ENCODE data around the gene KTN1.

Gene KTN1

DNA sequence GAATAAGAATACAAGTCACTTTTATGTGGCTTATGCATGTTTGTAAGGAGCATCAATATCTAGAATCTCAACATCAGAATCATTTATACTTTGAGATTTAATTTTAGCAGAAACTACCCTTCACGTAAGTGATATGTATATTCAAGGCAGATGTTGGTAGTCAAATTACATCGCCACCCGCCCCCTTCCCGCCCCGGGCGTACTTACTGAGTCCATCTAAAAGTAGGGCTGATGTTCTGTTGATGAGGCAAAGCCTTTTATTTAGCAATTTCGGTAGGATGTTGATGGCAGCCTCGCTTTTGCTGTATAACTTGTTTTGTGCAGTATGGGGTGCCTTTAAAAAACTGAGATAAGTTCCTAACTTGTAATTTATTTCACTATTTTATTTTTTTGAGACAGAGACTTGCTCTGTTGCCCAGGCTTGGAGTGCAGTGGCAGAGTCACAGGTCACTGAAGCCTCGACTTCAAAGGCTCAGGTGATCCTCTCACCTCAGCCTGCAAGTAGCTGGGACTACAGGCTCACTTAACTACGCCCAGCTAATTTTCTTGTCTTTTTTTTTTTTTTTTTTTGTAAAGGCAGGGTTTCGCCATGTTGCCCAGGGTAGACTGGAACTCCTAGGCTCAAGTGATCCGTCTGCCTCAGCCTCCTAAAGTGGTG lies 30.8 kb downstream of the KTN1 start:
- no peak for DNase-seq (ENCODE audit: low read depth in 3 of 3)

DNA sequence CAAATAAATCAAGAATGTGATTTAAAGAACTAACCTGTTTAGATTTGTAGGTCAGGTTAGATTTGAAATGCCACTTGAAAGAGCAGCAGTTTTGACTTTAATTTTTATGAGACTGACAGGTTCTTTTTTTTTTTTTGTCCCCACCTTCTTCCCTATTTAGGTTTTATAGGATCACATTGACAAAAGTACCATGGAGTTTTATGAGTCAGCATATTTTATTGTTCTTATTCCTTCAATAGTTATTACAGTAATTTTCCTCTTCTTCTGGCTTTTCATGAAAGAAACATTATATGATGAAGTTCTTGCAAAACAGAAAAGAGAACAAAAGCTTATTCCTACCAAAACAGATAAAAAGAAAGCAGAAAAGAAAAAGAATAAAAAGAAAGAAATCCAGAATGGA lies 31.9 kb downstream of the KTN1 start:
- DNase-seq (ENCODE audit: low read depth in 3 of 3) = no peak

DNA sequence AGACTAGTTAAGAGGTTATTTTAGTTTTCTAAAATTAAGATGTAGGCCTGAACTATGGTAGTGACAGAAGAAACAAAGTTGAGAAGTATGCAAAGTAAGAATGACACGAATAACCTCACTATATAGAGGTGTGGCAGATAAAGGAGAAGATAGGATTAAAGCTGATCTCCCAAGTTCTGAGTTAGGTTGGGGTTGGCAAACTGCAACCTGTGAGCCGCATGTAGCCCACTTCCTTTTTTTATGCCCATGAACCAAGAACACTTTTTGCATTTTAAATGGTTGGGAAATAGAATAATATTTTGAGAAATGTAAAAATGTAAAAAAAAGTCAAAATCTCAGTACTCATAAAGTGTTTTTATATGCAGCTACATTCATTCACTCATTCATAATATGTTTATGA lies 34.3 kb downstream of the KTN1 start:
- DNase-seq (ENCODE audit: low read depth in 3 of 3) = no peak

DNA sequence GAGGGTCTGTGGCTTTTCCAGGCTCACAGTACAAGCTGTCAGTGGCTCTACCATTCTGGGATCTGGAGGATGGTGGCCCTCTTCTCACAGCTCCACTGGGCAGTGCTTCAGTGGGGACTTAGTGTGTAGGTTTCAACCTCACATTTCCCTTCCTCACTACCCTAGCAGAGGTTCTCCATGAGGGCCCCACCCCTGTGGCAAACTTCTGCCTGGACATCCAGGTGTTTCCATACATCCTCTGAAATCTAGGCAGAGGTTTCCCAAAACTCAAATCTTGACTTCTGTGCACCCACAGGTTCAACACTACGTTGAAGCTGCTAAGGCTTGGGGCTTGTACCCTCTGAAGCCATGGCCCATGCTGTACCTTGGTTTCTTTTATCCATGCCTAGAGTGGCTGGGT lies 40.3 kb downstream of the KTN1 start:
- no peak for DNase-seq (ENCODE audit: low read depth in 3 of 3)

DNA sequence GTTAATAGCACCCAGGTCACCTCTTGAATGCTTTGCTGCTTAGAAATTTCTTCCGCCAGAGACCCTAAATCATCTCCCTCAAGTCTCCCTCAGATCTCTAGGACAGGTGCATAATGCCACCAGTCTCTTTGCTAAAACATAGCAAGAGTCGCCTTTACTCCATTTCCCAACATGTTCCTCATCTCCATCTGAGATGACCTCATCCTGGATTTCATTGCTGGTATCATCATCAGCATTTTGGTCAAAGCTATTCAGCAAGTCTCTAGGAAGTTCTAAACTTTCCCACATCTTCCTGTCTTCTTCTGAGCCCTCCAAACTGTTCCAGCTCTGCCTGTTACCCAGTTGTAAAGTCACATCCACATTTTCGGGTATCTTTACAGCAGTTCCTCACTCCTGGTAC lies 41.0 kb downstream of the KTN1 start:
- DNase-seq (ENCODE audit: low read depth in 3 of 3) = no peak

DNA sequence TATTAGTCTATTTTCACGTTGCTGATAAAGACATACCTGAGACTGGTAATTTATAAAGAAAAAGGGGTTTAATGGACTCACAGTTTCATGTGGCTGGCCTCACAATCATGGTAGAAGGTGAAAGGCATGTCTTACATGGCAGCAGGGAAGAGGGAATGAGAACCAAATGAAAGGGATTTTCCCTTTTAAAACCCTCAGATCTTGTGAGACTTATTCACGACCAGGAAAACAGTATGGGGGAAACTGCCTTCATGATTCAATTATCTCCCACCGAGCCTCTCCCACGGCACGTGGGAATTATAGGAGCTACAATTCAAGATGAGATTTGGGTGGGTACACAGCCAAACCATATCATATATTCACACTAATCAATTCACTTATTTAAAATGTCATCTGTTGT lies 41.4 kb downstream of the KTN1 start:
- no peak for DNase-seq (ENCODE audit: low read depth in 3 of 3)

DNA sequence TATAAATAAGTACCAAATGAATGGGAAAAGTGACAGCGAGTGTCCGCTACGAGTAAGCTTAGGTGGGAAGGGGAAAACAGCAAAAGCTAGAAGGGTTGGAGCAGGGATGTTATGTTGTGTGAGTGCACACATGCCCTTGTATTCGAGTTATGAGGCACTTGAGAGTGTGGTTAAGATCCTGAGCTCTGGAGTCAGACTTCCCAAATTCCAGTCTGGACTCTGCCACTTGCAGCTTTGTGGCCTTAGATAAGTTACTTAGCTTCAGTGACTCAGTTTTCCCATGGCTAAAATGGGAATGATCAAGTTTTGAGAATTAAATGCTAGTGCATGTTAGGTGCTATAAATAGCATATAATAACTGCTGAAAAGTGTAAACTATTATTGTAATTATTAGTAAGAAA lies 44.9 kb downstream of the KTN1 start:
- no peak for DNase-seq (ENCODE audit: low read depth in 3 of 3)

DNA sequence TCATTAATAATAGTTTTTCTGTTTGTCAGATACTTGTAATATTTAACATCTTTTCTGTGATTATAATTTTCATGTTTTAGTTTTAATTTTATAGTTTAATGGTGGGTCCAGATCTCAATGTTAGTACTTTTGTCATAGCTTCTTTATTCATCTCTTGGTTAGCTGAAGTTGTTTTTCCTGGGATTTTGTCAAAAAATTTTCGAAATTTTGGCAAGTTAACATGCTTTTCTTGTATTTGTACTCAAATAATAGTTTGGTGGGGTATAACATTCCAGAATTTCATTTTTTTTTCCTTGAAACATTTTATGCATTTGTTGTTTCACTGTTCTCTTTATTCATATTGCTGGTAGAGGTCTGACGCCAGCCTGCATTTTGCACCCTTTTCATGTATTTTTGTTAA lies 45.5 kb downstream of the KTN1 start:
- DNase-seq (ENCODE audit: low read depth in 3 of 3) = no peak

DNA sequence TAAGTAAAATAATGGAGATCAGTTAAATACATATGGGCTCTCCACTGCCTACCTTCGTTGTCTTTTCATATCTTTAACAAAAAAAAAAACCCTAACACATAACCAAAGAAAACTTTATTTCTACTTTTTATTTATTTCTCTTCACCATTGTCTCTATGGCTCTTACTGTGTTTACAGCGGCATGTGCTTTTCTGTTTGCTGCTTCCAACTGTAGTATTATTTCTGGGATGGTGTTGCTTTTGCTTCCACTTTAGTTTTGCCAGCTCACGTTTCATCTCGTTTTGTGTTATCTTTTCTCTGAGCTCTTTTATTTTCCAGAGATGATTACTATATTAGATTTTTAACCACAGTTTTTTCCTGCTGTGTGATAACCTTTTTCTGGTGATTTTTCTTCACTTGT lies 46.1 kb downstream of the KTN1 start:
- no peak for DNase-seq (ENCODE audit: low read depth in 3 of 3)

DNA sequence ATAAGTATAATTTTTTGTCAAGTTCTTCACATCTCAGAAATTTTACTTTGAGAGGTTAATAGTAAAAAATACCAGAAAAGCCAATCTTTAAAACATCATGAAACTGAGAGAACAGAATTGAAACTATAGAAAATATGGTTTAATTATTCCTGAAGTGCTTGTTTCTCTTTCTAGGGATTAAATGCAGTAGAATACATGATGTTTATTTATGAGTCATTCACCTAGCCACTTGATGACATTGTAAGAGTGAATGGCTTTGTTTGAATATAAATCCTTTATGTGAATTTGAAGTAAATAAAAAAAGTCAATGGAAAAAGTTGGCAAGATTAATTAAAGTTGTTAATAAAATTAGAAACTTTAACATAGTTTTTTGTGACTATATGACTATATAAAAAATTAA lies 48.4 kb downstream of the KTN1 start:
- DNase-seq (ENCODE audit: low read depth in 3 of 3) = no peak

DNA sequence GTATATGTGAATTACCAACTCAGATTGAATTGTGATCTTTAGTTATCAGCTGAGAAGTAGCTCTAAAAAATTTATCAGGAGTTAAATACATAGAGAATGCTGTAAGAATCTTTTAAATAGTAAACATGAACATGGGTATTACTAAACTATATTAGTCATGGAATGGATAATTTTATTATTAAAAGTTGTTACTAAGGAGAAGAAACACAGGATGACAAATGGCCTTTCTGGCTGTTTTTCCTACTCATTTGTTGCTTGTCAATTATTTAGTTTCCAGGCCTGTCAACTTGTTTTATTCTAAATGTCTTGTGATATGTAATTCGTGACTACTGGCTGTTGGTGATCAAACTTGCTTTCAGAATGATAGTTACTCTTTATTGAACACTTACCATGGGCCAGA lies 58.7 kb downstream of the KTN1 start:
- no peak for DNase-seq (ENCODE audit: low read depth in 3 of 3)

DNA sequence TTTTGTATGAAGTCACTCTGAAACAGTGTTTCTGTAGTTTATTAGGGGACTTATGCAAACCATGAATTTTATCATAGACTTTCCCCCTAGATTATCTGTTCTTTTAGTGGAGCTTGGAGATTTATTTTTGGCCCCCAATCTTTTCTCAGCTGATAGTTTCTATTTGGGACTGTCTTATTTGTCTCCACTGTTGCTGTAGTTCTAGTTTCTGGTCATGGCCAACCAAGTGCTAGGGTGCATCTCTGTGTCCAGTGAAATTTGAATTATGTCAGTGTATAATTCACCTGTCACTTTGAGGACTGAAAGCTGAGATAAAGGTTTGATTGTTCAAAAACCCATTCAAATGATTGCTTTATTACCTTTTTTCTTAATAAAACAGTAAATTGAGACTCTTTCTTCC lies 61.3 kb downstream of the KTN1 start:
- no peak for DNase-seq (ENCODE audit: low read depth in 3 of 3)

DNA sequence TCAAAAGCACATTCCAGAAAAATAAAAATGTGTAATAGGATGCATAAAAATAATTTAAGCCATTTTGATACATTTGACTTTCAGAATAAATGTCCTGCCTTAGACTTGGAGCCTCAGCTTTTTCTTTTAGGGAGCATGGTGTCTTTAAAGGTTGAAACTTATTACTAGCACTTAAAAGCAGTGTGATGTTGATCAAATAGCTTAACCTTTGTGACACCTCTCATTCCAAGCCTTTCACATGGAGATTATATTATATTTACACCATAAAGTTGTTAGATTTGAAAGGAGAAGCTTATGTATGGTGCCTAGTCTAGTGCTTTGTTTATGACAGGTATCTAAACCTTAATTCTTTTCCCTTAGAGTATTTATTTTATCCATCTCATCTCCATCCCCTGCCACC lies 61.9 kb downstream of the KTN1 start:
- no peak for DNase-seq (ENCODE audit: low read depth in 3 of 3)

DNA sequence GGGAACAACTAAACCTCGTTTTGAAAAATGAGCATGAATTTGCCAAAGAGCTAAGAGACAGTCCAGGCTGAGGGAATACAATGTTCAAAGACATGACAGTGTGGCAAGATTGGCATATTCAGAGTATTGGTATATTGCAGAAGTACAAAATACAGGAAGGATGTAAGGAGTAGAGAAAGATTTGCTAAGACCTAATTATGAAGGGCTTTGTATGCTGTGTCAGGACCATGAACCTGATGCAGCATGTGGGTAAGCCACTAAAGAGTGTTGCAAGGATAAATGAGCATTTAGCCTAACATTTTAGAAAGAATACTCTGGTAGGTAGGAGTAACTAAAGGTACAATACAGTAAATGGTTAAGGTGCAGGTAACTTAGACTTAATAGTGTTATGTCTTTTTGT lies 65.1 kb downstream of the KTN1 start:
- no peak for DNase-seq (ENCODE audit: low read depth in 3 of 3)

DNA sequence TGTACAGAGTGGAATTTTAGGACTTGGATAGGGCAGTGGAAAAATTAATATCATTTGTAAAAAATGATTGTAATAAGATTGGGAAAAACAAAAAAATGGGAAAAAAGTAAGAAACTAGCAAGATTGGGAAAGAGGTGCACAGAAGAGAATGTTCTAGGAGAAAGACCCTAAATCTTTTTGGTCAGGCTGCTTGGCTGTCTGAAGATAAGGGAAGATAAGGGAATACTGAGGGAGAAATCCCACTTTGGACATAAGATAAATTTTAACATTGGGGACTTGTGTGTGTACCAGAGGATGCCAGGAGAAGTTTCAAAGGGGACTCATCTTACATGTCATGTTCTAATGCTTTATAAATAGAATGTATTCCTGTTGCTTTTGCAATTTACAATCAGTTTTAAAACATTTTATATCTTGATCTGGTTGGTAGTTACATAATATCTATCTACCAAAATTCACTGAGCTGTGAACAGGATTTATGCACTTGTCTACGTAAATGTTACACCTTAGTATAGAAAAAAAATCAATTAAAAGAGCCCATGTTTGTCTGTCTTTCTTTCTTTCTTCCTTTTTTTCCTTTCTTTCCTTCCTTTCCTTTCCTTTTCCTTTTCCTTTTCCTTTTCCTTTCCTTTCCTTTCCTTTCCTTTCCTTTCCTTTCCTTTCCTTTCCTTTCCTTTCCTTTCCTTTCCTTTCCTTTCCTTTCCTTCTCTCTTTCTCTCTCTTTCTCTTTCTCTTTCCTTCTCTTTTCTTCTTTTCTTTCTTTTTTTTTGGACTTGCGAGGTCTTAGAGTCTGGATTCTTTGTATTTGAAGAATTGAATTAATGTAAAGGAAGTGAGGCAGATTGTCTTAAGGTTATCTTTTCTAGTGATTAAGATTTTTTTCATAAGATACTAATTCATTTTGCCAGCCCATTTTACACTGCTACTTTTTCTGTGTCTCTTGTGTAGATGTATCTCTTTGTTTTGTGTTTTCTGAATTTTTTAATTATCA lies 66.1 kb downstream of the KTN1 start:
- no peak for DNase-seq (ENCODE audit: low read depth in 3 of 3)

DNA sequence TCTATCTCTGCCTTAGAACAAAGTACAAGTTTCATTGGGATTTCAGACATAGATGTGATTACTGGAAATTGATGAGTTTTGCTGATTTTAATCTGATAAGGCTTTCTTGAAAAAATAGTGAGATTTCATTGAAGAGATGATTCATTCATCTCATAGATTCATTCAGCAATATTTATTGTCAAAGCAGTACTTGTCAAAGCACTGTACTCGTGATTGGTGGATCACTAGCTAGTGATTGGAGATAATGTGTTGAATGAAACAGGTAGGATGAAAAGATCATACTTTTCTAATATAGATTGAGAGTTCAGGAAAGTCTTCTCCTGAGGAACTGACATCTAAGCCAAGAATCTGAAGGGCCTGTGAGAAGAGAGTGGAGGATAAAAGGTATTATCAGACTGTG lies 71.0 kb downstream of the KTN1 start:
- DNase-seq (ENCODE audit: low read depth in 3 of 3) = no peak

DNA sequence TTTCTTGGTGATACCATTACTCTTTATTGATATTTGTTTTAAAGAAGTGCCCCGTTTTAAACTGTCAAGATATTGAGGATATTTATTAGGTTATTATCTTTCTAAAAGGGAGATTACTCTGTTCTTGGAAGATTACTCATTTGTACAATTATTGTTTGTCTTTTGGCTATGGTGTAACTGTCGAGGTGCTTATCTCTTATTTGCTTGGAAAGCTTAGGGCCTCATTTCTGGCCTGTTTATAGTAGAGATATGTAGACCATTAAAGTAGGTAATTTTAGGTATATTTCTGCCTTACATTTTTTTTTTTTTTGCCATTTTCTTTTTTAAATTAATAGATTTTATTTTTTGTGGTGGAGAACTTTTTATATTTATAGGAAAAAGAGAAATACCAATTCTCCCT lies 74.2 kb downstream of the KTN1 start:
- no peak for DNase-seq (ENCODE audit: low read depth in 3 of 3)

DNA sequence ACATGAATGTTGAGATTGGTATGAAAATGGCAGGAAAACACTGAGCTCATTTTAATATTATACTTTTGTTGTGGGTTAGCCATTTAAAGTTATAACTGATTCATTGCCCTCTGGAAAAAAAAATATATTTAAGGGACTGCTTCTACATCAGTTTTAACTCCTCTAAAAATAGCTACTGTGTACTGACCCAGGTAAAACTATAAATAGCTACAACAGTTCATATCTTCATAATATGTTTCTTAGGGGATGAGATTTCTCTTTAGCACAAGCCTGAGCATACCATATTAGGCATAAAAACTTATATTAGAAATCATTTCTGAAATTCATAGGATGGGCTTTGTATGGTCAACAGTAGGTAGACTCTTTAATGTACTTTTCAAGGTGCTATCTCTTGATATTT lies 81.0 kb downstream of the KTN1 start:
- DNase-seq (ENCODE audit: low read depth in 3 of 3) = no peak

DNA sequence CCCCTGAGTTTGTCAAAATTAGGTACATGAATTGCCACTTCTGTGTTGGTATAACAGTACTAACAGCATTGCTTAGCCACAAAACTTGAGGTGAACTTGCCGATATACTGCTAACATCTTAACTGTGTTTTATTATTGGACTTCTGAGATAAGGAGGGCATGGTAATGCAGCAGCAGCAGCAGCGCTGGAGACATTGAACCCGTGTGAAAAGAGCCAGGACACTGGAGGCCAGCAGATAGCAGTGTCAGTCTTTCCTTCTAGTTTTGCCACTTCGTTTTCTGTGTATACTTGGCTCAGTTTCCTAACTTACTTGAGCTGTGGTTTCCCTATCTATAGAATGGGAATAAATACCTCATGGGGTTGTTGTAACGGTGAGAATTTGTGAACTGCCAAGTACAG lies 82.7 kb downstream of the KTN1 start:
- DNase-seq (ENCODE audit: low read depth in 3 of 3) = no peak

DNA sequence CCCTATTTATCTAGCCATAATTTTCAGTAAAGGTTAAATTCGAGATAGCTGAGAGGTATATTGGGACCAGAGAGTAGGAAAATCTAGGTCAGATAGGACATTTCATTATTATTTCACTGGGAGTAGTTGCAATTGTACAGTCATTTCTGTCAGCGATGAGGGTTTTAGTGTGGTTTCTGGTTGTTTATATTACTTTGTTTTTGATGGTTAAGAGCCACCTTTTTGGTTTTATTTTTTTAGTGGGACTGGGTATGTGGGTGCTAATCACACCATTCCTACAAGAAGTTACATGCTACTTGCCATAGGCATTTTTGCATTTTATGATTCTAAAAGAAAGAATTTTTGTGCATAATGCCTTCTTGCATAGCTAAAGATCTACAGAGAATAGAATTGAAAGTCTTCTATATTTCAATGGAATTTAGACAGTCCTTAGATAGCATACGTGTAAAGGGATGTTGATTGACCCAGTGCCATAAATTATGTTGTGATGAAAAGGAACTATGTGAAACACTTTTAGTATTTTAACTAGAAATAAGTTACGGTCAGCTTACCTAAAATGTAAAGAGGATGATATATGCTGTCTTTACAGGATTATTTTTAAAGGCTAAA lies 85.2 kb downstream of the KTN1 start:
- DNase-seq (ENCODE audit: low read depth in 3 of 3) = no peak

DNA sequence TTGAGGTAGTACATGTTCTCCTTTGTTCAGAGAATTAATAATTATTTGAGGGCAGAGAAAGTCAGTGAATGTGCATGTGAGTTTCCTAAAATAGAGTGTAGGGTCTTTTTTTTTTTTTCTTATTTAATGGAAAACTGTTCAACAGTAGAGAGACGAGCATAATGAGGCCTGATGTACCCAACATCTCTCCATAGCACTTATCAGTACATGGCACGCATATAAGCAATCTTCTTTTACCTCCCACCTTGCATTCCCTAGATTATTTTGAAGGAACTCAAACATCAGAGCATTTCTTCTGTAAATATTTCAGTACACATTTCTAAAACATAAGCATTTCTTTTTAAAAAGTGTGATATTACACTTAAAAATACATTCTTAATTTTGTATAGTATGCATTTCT lies 87.8 kb downstream of the KTN1 start:
- DNase-seq (ENCODE audit: low read depth in 3 of 3) = no peak

DNA sequence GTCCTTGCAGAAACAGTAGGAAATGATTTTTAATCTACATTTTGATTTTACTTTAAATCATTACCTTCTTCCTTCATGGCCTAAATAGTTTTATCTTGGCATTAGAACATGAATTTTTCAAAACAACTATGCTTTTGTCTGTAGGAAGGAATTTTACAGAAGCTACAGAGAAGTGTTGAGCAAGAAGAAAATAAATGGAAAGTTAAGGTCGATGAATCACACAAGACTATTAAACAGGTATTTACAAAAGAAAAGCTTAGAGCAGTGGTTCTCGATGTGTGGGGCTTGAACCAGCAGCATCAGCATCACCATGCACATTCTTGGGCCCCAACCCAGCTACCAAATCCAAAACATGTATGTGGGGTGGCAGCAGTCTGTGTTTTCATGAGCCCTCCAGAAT lies 91.6 kb downstream of the KTN1 start:
- DNase-seq (ENCODE audit: low read depth in 3 of 3) = no peak

DNA sequence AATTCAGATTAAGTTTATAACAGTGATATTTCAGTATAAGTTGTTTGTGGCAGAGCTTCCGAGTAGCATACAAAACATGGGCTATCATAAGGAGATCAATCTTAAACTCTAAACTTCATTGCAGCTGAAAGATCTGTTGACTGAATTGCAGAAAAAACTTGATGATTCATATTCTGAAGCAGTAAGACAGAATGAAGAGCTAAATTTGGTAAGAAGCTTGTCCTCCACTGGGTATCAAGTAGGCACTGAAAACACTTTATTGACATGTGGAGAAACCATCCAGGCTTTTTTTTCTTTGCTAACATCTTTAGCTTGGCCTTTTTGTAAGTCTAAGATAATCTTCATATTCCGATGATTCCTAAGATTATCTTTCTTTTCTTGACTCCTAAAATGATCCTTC lies 93.0 kb downstream of the KTN1 start:
- no peak for DNase-seq (ENCODE audit: low read depth in 3 of 3)
